Activated CD8-positive, alpha-beta T cell treated with anti-CD3 and anti-CD28 coated beads, Interleukin-2, amount 10 ng/mL, durations not matched to agents 7 days and 5 days (primary cell): ENCODE measurements around the gene USP35. TPM values are rescaled to one million over a fixed set of nuclear protein-coding genes. Genes with fewer than 3 reads are reported as not detected.

Experiments
- ATAC-seq: fragments of 150-1000 bp; cut with Tn5 transposase; one replicate; pipeline ENCODE4 v1.10.0; 2021; ENCODE audit warnings: moderate library complexity
- CTCF ChIA-PET: fragments of 350-600 bp; sonication (Branson Sonifier 250); formaldehyde crosslinking; loops from one replicate; lab custom pipeline; 2021; ENCODE audit warnings: antibody characterized with exemption; lab: Charles Lee
- POLR2A ChIA-PET: fragments of 350-600 bp; sonication (Branson Sonifier 250); formaldehyde crosslinking; loops from one replicate; lab custom pipeline; 2021; ENCODE audit warnings: antibody characterized with exemption; lab: Charles Lee
- DNase-seq: peaks from one replicate; pipeline ENCODE4 v3.0.0-alpha.2; 2020
- H3K27ac Mint-ChIP-seq: one replicate; pipeline ENCODE4 v1.8.0; 2021; ENCODE audit warnings: mild to moderate bottlenecking, mixed read lengths
- H3K27me3 Mint-ChIP-seq: one replicate; pipeline ENCODE4 v1.8.0; 2021; ENCODE audit warnings: low read depth, mixed read lengths
- H3K36me3 Mint-ChIP-seq: one replicate; pipeline ENCODE4 v1.8.0; 2021; ENCODE audit warnings: low read depth, mixed read lengths
- H3K4me1 Mint-ChIP-seq: one replicate; pipeline ENCODE4 v1.8.0; 2021; ENCODE audit warnings: low read depth, mixed read lengths
- H3K4me3 Mint-ChIP-seq: one replicate; pipeline ENCODE4 v1.8.0; 2021; ENCODE audit warnings: mild to moderate bottlenecking, mixed read lengths
- H3K9me3 Mint-ChIP-seq: one replicate; pipeline ENCODE4 v1.8.0; 2022; ENCODE audit warnings: mixed read lengths; ENCODE audit not compliant: insufficient read depth
- total RNA-seq, 2 experiments: library from RNA; stranded (reverse); gene quantifications; one replicate each; pipeline ENCODE4 v1.2.3, GENCODE V29; 2021

Gene USP35
- total RNA-seq, 2 experiments from 2014 or later, result 11.9 to 12.8 TPM

- POLR2A ChIA-PET, result no interaction called here
These were observed 32.4 kb upstream of the USP35 start for GRCh38 chr11:78156127-78156844.

GRCh38 chr11:78158987-78159652 lies 29.6 kb upstream of the USP35 start:
- POLR2A ChIA-PET, result no interaction called here
- ATAC-seq (no peak), DNase-seq (no peak)
- CTCF ChIA-PET, result no interaction called here
- Mint-ChIP-seq H3K4me1 (no peaks in the 10 kb centered on the region), H3K36me3 (no peaks in the 10 kb centered on the region), H3K9me3 (no peaks in the 10 kb centered on the region), H3K27ac (no peak overlapping the region), H3K4me3 (no peak overlapping the region), H3K27me3 (no peaks in the 10 kb centered on the region)

More at GRCh38 chr11:78156127-78156844, 32.4 kb upstream of the USP35 start:
- H3K36me3 Mint-ChIP-seq, result peaks cover 1% of the 10 kb centered on the region
- CTCF ChIA-PET, result no interaction called here
- no peaks in the 10 kb centered on the region for H3K4me1 Mint-ChIP-seq
- H3K27me3 Mint-ChIP-seq, result no peaks in the 10 kb centered on the region
- ATAC-seq (no peak), DNase-seq (no peak)
- H3K9me3 Mint-ChIP-seq, result no peaks in the 10 kb centered on the region
- H3K4me3 Mint-ChIP-seq, result no peak overlapping the region
- H3K27ac Mint-ChIP-seq, result no peak overlapping the region

- no peak overlapping the region for H3K27ac Mint-ChIP-seq
- CTCF ChIA-PET, result interaction anchor here (1.0 kb wide), 1 partner anchor 11 kb away, joined by 3 read pairs; no protein-coding TSS in a partner anchor
- no peaks in the 10 kb centered on the region for H3K36me3 Mint-ChIP-seq
- ATAC-seq (no peak), DNase-seq (no peak)
- no peaks in the 10 kb centered on the region for H3K9me3 Mint-ChIP-seq
- H3K4me1 Mint-ChIP-seq, result no peaks in the 10 kb centered on the region
- H3K4me3 Mint-ChIP-seq, result no peak overlapping the region
- no peaks in the 10 kb centered on the region for H3K27me3 Mint-ChIP-seq
- POLR2A ChIA-PET, result no interaction called here
These were observed 28.2 kb upstream of the USP35 start for GRCh38 chr11:78160557-78160956.

- Mint-ChIP-seq H3K4me1 (no peaks in the 10 kb centered on the region), H3K27ac (no peak overlapping the region), H3K27me3 (no peaks in the 10 kb centered on the region), H3K36me3 (no peaks in the 10 kb centered on the region), H3K4me3 (no peak overlapping the region), H3K9me3 (no peaks in the 10 kb centered on the region)
- DNase-seq (no peak), ATAC-seq (no peak)
- ChIA-PET POLR2A (interaction anchor here (0.6 to 0.7 kb wide), 2 partner anchors 13 to 22 kb away, joined by 4 read pairs; no protein-coding TSS in a partner anchor), CTCF (interaction anchor here (0.8 kb wide), 1 partner anchor 92 kb away, joined by 3 read pairs; no protein-coding TSS in a partner anchor)
These were observed 27.4 kb upstream of the USP35 start for GRCh38 chr11:78161346-78161745.

- DNase-seq (no peak), ATAC-seq (no peak)
- POLR2A ChIA-PET, result interaction anchor here (0.7 kb wide), 1 partner anchor 23 kb away, joined by 4 read pairs; no protein-coding TSS in a partner anchor
- no peaks in the 10 kb centered on the region for H3K9me3 Mint-ChIP-seq
- CTCF ChIA-PET, result interaction anchor here (0.8 kb wide), 1 partner anchor 93 kb away, joined by 3 read pairs; no protein-coding TSS in a partner anchor
- H3K36me3 Mint-ChIP-seq, result no peaks in the 10 kb centered on the region
- no peaks in the 10 kb centered on the region for H3K27me3 Mint-ChIP-seq
- H3K27ac Mint-ChIP-seq, result peak overlapping the region; percentile 22
- no peak overlapping the region for H3K4me3 Mint-ChIP-seq
- no peaks in the 10 kb centered on the region for H3K4me1 Mint-ChIP-seq
These were observed 26.8 kb upstream of the USP35 start for GRCh38 chr11:78161962-78162371.

GRCh38 chr11:78163828-78164227 lies 24.9 kb upstream of the USP35 start:
- ATAC-seq, result no peak
- Mint-ChIP-seq H3K27me3 (no peaks in the 10 kb centered on the region), H3K36me3 (no peaks in the 10 kb centered on the region), H3K4me1 (no peaks in the 10 kb centered on the region), H3K27ac (no peak overlapping the region), H3K9me3 (no peaks in the 10 kb centered on the region), H3K4me3 (no peak overlapping the region)
- DNase-seq, result no peak
- POLR2A ChIA-PET, result no interaction called here
- CTCF ChIA-PET, result no interaction called here

- no peaks in the 10 kb centered on the region for H3K36me3 Mint-ChIP-seq
- no peaks in the 10 kb centered on the region for H3K9me3 Mint-ChIP-seq
- no peaks in the 10 kb centered on the region for H3K27me3 Mint-ChIP-seq
- H3K4me1 Mint-ChIP-seq, result no peaks in the 10 kb centered on the region
- no peak overlapping the region for H3K4me3 Mint-ChIP-seq
- no peak overlapping the region for H3K27ac Mint-ChIP-seq
- ChIA-PET POLR2A (no interaction called here), CTCF (interaction anchor here (0.6 to 0.9 kb wide), 2 partner anchors 22 to 161 kb away, joined by 3 read pairs; no protein-coding TSS in a partner anchor)
- DNase-seq (no peak), ATAC-seq (no peak)
These were observed 24.2 kb upstream of the USP35 start for GRCh38 chr11:78164471-78164870.

GRCh38 chr11:78166855-78167469 lies 21.8 kb upstream of the USP35 start:
- no peaks in the 10 kb centered on the region for H3K27me3 Mint-ChIP-seq
- H3K27ac Mint-ChIP-seq, result no peak overlapping the region
- no peak for ATAC-seq
- no peaks in the 10 kb centered on the region for H3K4me1 Mint-ChIP-seq
- no peak for DNase-seq
- ChIA-PET CTCF (no interaction called here), POLR2A (no interaction called here)
- H3K4me3 Mint-ChIP-seq, result no peak overlapping the region
- no peaks in the 10 kb centered on the region for H3K36me3 Mint-ChIP-seq
- H3K9me3 Mint-ChIP-seq, result no peaks in the 10 kb centered on the region

GRCh38 chr11:78168539-78169477 lies 19.9 kb upstream of the USP35 start:
- DNase-seq (no peak), ATAC-seq (no peak)
- ChIA-PET CTCF (no interaction called here), POLR2A (no interaction called here)
- Mint-ChIP-seq H3K4me1 (no peaks in the 10 kb centered on the region), H3K36me3 (peaks cover 9% of the 10 kb centered on the region), H3K4me3 (no peak overlapping the region), H3K27ac (no peak overlapping the region), H3K9me3 (no peaks in the 10 kb centered on the region), H3K27me3 (no peaks in the 10 kb centered on the region)

- Mint-ChIP-seq H3K27ac (no peak overlapping the region), H3K9me3 (no peaks in the 10 kb centered on the region), H3K4me3 (no peak overlapping the region), H3K27me3 (no peaks in the 10 kb centered on the region), H3K36me3 (peaks cover 12% of the 10 kb centered on the region), H3K4me1 (no peaks in the 10 kb centered on the region)
- ChIA-PET CTCF (no interaction called here), POLR2A (no interaction called here)
- ATAC-seq (no peak), DNase-seq (no peak)
These were observed 18.3 kb upstream of the USP35 start for GRCh38 chr11:78170413-78170812.

- DNase-seq, result no peak
- no peaks in the 10 kb centered on the region for H3K27me3 Mint-ChIP-seq
- no peaks in the 10 kb centered on the region for H3K9me3 Mint-ChIP-seq
- no peak overlapping the region for H3K4me3 Mint-ChIP-seq
- no peak overlapping the region for H3K27ac Mint-ChIP-seq
- CTCF ChIA-PET, result interaction anchor here (0.8 kb wide), 1 partner anchor 11 kb away, joined by 3 read pairs; no protein-coding TSS in a partner anchor
- POLR2A ChIA-PET, result no interaction called here
- ATAC-seq, result no peak
- no peaks in the 10 kb centered on the region for H3K4me1 Mint-ChIP-seq
- H3K36me3 Mint-ChIP-seq, result peaks cover 13% of the 10 kb centered on the region
These were observed 17.7 kb upstream of the USP35 start for GRCh38 chr11:78170874-78171549.
